HUDEP-2 (cell line): ENCODE measurements around the gene FAM3C.
"Not testable (repeated sequence)": the region's sequence is repeated elsewhere in the genome, so short reads cannot be mapped to it uniquely, and the experiment has no call there.

Experiments
- DNase-seq, 76 experiments: peaks; one replicate each; lab custom pipeline; 2025; ENCODE audit not compliant: unreplicated experiment in 76 of 76; lab: John Stamatoyannopoulos, UW

The FAM3C gene

DNA sequence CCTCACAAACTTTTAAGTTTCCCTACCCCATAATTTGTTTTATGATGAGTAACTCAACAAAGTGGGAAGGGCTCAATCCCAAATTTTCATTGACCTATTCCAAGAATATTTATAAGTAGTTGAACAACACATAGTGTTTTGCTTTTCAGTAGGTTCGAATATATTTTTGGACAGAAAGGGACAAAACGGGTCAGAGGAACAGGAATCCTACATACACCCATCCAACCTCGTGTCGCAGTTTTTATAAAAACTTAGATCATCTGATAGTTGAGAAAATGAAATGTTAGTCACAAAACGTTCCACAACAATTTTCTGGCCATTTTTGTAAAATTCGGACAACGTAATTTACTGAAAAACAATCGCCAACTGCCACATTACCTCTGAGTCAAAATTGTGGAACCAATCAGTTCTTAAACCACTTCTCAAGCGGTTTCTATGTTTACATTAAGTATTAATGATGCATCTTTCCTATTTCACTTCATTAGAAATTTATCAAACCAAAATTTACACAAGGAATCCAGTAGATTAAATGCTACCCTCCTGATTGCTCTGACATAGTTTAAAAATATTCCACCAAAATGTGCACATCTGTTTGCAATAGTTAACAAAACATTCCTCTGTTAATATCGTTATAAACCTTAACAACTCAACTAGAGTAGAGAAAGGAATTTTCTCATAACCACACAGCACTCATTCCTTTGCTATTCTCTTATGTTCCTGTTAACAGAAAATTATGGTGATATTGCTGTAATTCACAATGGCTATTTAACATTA is 61.0 kb downstream of the FAM3C start:
- no peak for DNase-seq

DNA sequence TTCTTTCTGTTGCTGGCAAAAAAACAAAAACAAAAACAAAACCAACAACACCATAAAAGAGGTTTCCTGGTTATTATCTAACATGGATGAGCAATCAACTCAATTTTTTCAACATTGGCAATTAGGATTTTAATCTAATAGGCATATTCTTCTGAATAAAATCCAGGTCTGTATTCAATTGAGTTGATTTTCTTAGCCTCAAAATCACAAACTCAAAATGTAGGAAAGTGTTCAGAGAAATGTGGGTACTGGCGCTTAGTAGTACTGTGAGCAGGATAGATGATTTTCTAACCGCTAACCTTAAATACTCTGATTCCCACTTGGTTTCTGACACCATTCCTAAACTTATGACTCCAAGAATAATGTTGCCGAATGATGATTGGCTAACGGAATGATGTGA is 61.7 kb downstream of the FAM3C start:
- no peak for DNase-seq

DNA sequence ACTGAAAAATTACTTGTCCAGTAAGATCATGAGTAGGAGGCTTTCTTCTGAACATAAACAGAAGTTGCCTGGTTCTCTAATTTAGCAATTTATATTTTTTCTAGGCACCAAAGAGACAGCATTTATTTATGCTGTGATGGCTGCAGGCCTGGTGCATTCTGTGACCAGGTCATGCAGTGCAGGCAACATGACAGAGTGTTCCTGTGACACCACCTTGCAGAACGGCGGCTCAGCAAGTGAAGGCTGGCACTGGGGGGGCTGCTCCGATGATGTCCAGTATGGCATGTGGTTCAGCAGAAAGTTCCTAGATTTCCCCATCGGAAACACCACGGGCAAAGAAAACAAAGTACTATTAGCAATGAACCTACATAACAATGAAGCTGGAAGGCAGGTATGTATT is 64.5 kb downstream of the FAM3C start:
- DNase-seq, result no peak

DNA sequence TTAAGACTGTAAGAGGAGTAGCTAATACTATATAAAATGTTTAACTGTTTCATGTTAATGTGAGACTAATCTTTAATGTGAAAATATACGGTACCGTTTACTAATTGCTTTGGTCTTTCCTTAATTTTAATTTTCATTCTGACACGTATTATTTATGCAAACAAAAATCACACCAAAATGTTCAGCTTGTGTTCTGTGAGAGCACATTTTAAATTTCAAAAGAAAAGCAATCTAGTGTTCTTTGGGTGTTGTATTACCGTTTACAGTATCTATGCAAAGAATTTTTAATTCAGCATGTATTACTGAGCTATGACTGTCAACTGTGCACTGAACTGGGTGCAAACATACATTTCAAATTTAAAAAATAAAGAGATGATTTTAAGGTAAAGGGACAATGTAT is 65.1 kb downstream of the FAM3C start:
- no peak for DNase-seq

DNA sequence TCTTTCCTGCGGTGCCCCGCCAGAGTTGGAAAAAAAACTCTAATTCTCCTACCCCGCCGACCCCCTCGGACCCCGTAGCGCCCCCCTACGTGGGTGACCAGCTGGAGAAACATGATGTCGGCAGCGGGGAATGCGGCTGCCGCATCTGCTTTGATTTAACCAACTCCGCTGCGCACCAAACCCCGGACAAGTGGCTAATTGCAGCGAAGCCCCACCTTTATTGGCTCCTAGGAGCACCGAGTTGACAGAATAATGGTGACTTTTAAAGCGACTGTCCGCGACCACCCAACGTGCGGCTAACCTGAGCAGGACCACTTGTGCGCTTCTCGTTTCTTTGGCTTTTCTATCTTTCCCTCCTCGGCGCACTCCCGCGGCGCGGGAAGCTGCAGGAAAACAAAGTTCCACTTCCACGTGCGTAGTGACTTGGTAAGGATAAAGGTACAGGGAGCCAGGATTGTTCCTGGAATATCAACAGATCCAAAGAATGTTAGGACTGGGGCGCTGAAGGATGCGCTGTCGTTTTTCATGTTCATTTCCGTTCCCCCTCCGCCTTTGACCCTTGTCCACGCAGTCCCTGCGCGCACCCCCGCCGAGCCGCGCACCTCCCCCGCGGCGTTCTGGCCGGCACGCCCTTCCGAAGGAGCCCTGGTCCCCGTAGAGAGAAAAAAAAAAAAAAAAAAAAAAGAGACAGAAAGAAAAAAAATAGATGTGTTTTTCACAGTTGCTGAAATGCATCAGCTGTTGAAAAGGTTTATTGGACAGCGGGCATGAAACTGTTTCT is 65.9 kb downstream of the FAM3C start:
- peak in 1 of 76 experiments; percentile 17 for DNase-seq

DNA sequence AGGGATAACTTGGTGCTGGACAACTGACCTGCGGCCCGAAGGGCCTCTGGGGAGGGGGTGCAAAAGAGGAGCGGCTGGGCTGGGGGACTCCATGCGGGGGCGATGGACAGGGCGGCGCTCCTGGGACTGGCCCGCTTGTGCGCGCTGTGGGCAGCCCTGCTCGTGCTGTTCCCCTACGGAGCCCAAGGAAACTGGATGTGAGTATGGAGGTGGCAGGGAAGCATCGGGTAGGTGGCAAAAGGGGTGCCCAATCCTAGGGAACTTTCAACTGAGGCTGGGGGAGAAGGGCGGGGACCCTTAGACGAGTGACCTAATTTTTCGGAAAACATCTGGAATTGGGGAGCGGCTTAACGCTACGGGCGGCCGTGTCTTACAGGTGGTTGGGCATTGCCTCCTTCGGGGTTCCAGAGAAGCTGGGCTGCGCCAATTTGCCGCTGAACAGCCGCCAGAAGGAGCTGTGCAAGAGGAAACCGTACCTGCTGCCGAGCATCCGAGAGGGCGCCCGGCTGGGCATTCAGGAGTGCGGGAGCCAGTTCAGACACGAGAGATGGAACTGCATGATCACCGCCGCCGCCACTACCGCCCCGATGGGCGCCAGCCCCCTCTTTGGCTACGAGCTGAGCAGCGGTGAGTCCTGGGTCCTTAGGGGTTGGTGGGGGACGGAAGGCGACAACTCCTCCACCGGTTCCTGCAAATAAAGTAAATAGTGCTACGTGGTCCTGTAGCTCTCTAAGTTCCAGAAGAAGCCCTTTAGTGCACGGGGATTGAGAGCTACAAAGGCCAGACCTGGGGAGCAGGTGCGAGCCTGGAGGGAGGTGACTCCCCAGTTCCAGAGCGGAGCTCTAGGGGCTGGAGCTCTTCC is 66.7 kb downstream of the FAM3C start:
- DNase-seq, result peak in 2 of 76 experiments; percentile 7 to 10

DNA sequence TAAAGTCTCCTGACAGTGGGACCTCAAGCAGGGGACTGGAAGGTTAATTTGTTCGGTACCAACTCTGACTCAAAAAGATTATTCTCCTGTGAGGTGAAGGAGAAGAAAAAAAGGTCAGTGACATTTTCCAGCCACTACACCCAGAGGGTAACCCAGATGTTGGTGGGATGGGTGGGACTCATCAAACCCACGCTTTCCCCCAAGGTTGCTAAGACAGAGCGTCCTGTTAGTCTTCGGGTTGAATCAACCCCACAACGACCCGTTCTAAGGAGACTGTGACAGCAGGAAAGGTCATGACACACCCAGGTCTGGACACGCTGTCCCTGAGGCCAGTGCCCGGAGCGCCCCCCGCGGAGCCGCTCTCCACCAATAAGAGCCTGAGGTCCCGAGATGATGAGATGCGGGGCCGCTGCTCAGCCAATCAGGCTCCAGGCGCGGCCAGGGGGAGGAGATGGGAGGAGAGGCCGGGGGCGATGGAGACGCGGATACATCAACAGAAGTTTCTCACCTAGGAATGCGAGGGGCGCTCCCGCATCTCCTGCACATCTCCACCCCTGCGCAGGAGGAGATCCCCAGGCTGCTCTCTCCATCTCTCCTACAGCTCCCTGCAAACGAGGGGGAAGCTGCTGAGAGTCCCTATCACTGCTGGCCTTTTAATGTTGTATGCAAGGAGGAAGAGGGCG is 67.5 kb downstream of the FAM3C start, which contains the start of gene WNT16:
TSS of gene WNT16 (plus strand) at position 493 of the 683 bp plus-strand sequence. CDS start 293 bp downstream, outside the sequence.
- no peak for DNase-seq

DNA sequence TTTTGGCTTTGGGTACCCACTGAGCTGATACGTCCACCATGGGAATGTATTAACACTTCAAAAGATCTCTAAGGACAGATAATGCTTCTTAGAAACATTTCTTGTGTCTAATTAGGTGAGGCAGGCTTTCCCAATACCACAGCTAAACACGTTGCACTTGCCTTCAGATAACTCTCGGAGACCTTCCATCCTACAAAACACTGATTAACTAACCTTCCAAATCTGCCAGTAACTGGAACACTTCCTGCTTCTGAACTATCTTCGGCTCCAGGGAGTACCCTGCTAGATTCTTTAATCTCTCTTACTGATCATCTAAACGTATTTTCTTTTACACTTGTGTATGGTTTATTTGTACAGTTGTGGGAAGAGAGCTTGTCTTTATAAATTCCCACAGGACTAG is 68.4 kb downstream of the FAM3C start:
- DNase-seq, result no peak

DNA sequence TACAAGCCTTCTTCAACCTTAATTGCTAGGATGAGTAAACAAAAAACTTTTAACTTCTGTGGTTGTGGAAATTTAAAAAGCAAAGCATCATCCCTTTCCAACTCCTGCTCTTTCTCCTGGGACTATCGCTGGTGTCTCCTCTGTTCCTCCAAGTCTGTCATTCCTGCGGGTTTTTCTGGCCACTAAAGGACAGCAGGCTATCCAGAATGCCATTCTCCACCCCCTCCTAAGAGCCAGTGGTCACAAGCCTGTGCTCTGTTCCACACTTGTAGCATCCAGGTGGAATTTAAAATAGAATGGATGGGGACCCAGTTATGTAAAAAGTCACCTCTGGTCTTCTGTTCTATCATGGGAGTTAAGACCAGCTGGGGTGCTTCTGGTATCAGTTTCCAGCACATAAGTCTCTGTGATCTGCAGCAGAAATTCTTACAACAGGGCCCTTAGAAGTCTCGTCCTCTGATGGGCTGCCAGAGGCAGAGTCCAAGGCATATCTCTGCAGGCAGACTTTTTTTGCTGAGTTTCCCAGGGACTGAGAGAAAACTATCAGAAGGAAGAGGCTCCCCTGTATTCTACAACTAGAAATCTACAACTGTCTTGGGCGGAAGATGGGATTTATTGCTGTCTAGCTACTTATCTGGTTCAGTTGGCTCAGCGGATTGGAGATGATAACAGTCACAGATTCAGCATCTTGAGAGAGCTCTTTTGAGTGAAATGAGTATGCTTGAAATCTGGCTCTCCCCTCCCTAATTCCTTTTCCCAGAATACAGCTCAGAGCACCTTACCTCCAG is 72.4 kb downstream of the FAM3C start:
- DNase-seq, result no peak

DNA sequence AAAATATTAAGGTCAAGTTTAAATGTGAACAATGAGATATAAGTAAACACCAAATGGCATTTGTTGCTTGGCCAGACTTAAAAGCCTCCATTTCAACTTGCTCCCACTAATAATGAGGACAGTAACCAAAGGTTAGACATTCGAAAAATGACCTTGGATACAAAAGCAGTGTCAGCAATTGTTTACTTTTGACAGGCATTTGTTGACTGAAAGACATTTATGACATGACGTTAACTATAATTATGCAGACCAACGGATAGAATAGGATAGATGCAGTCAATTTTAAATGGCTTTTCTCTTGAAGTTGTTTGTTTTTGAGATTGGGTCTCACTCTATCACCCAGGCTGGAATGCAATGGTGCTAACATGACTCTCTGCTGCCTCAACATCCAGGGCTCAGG is 73.6 kb downstream of the FAM3C start:
- DNase-seq, result no peak

DNA sequence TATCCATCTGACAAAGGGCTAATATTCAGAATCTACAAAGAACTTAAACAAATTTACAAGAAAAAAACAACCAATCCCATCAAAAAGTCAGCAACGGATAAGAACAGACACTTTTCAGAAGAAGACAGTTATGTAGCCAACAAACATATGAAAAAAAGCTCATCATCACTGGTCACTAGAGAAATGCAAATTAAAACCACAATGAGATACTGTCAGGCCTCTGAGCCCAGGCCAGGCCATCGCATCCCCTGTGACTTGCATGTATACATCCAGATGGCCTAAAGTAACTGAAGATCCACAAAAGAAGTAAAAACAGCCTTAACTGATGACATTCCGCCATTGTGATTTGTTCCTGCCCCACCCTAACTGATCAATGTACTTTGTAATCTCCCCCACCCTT is 80.9 kb downstream of the FAM3C start:
- not testable (repeated sequence) for DNase-seq

DNA sequence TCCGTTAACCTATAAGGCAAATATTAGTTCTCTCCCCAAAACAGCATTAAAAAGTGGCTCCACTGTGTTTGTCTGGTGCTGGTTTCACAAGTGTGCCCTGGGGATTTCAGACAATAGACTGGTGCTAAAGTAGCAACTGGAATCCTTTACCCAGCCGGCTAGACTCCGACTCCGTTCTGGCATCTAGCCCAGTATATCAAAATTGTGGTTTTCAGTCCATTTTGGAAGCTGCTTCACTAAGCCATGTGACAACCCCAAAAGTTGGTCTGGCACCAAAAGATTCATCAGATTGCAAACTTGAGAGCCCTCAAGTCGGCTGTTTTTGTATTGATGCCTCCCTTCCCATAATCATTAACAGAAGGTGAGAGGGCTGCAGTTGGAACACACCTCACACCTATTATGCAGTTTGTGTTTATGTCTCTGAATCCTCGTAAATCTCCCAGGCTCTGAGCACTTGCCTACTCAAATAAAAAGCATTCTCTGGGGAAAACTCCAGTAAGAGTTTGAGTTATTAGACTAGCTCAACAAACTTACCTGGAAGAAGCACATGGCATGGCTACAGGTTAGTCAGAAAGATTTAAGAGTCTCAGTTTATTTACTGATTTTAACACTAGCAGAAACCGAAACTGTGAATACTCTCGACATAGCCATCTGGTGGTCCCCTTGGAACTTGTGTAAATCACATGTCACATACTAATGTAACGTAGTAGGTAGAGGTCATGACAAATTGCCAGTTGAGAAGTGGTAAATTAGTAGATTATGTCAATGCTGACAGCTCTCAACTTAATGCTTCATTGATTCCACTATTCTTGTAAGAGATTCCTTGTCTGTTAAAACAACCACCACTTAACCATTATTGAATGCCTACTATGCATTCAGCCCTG is 82.1 kb downstream of the FAM3C start:
- peak in 30 of 76 experiments; percentile 1 to 81 (median 28) for DNase-seq

DNA sequence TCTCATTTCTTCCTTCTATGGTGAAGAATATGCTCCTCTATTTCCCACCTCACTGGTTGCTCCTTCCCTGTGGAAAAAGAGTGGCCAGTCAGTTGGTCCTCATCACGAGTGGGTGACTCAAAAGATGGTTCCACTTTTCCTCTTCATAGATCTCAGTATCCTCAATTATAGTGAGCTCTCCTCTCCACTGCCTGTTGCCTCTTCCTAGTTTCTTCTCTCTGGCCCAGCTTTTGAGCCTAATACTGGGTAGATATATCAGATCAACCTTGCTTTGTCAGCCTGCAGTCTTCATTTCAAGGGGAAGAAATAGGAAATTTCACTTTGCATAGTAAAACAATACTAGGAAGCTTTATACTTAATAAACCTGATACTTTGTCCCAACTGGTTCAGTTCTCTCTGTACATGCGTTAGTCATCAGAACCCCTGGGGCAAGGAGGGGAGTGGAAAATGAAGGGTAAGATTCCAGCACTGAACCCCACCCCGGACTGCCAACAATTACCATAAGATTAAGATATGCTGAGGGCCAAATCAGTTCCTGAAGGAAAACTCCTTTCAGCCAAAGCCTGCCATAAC is 82.8 kb downstream of the FAM3C start:
- no peak for DNase-seq

DNA sequence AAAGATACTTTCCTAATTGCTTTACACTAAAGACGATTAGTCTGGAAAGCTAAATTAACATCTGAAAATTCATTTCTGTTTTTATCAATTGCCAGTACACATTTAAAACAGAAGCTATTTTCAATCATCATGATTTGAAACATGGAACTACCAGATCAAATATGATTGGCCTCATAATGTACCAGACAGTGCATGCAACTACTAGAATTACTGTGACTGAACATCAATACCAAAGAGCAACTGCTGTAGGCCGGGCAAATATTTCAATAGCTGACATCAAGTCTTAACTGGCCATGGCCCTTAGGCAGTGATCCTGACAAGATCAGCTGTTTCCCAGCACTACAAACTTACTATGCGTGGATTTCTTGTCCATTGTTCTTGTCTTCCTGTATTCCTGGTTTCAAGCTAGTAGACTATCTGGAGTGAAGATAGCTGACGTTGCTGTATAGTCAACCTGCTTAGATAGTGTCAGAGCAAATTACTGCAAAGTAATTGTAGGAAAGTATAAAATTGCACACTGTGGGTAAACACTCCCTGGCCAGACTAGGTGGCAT is 89.0 kb downstream of the FAM3C start:
- DNase-seq, result no peak

DNA sequence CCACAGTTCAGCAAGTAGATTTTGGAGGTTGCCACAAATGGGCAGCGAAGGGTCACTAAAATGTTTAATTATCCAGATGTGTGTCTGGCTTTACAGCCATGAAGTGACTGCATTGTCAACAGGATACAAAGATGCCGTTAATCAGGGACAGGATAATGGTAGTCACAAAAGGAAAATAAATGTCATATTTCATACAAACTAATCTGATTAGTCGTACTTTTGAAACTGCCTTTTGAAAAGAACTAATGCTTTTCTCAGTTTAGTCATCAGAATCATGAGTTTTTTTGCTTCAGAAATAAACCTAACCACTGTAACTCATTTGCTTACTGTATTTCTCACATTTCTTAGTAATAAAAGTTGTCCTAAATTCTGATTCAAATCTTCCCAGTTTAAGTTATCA is 89.5 kb downstream of the FAM3C start:
- no peak for DNase-seq

DNA sequence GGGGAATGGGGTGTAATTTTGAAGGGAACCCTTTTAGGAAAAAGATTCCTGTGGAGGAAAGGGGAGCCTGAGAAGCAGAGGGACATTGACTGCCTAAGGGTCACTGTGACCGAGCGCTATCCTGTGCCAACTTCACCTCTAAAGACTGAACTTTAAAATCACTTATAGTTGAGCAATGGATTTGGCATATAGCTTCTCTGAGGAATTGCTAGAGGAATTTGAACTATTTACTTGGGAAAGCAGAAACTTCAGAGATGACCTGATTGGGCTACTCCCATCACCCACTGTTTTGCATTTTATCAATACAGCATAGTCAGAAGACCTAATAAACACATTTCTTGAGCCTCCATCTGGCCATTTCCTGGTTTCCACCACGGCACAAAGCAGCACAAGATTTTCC is 91.0 kb downstream of the FAM3C start:
- DNase-seq, result no peak

DNA sequence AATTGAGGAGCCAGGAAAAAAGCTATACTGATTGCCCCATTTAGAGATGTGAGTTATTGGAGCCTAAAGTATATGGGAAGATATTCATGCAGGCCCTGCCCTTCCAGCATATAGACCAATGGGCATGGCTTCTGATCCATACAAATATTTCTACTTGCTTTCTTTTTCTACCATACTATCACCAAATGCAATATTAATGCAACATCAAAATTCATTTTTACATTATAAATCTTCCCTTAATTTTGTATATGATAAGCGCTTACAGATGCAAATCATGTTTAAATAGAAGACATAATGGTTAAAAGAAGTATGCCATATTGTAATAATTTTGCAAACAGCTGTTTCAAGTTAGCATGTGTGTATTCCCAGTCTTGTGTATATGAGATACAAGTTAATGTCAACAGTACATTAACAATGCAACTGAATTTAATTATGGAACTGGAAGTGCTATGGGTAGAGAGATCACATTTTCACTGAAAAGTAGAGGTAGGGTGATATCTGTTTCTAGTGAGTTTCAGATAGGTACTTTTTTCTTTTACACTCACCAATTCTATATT is 91.9 kb downstream of the FAM3C start:
- DNase-seq, result no peak
